HTR-8/SVneo (cell line): ENCODE data around the gene SVEP1.
"Not testable (repeated sequence)": the region's sequence is repeated elsewhere in the genome, so short reads cannot be mapped to it uniquely, and the experiment has no call there.

Experiments used
- DNase-seq: peaks from one replicate; pipeline ENCODE4 v3.0.0; 2011; ENCODE audit warnings: low spot score, mixed read lengths; ENCODE audit not compliant: insufficient read length
- FAIRE-seq: peaks from 2 replicates; lab custom pipeline; 2011; peaks lifted over from hg19 to GRCh38; lab: Jason Lieb, UNC

SVEP1 gene

GRCh38 chr9:110580850-110581249 lies 1.3 kb upstream of the SVEP1 start:
- DNase-seq, result no peak
- no peak for FAIRE-seq

- peak; percentile 35 for DNase-seq
- FAIRE-seq, result peak; percentile 4
Measured at GRCh38 chr9:110579862-110580219, 300 bp upstream of the SVEP1 start.

- FAIRE-seq (no peak), DNase-seq (no peak)
Measured at GRCh38 chr9:110578575-110579033, 937 bp downstream of the SVEP1 start.

GRCh38 chr9:110575945-110576344 lies 3.6 kb downstream of the SVEP1 start:
- DNase-seq, result no peak

GRCh38 chr9:110575169-110575568 lies 4.4 kb downstream of the SVEP1 start:
- DNase-seq (no peak), FAIRE-seq (no peak)

More at GRCh38 chr9:110575945-110576344, 3.6 kb downstream of the SVEP1 start:
- no peak for FAIRE-seq

GRCh38 chr9:110573305-110573704 lies 6.2 kb downstream of the SVEP1 start:
- FAIRE-seq, result no peak

GRCh38 chr9:110571801-110572483 lies 7.6 kb downstream of the SVEP1 start:
- FAIRE-seq (no peak), DNase-seq (no peak)

More at GRCh38 chr9:110573305-110573704, 6.2 kb downstream of the SVEP1 start:
- DNase-seq, result no peak

GRCh38 chr9:110566156-110566555 lies 13.4 kb downstream of the SVEP1 start:
- FAIRE-seq, result no peak
- no peak for DNase-seq

GRCh38 chr9:110561826-110562225 lies 17.7 kb downstream of the SVEP1 start:
- no peak for FAIRE-seq
- no peak for DNase-seq

GRCh38 chr9:110559869-110560268 lies 19.7 kb downstream of the SVEP1 start:
- DNase-seq (no peak), FAIRE-seq (peak; percentile 73)

GRCh38 chr9:110555551-110556331 lies 23.8 kb downstream of the SVEP1 start:
- peak; percentile 76 for FAIRE-seq
- DNase-seq, result peak; percentile 42

GRCh38 chr9:110546411-110546871 lies 33.1 kb downstream of the SVEP1 start:
- no peak for FAIRE-seq

GRCh38 chr9:110545705-110546104 lies 33.8 kb downstream of the SVEP1 start:
- FAIRE-seq (no peak), DNase-seq (no peak)

More at GRCh38 chr9:110546411-110546871, 33.1 kb downstream of the SVEP1 start:
- no peak for DNase-seq

- no peak for DNase-seq
- no peak for FAIRE-seq
Measured at GRCh38 chr9:110543631-110544051, 35.9 kb downstream of the SVEP1 start.

GRCh38 chr9:110541950-110542349 lies 37.6 kb downstream of the SVEP1 start:
- DNase-seq (no peak), FAIRE-seq (no peak)

- FAIRE-seq (no peak), DNase-seq (no peak)
Measured at GRCh38 chr9:110538647-110539041, 40.9 kb downstream of the SVEP1 start.

GRCh38 chr9:110537841-110538646 lies 41.5 kb downstream of the SVEP1 start:
- FAIRE-seq (no peak), DNase-seq (no peak)

- no peak for DNase-seq
- no peak for FAIRE-seq
Measured at GRCh38 chr9:110536822-110537221, 42.7 kb downstream of the SVEP1 start.

- not testable (repeated sequence) for FAIRE-seq, DNase-seq
Measured at GRCh38 chr9:110534162-110534561, 45.4 kb downstream of the SVEP1 start.

- DNase-seq, result no peak
- FAIRE-seq, result peak; percentile 59
Measured at GRCh38 chr9:110532908-110533665, 46.5 kb downstream of the SVEP1 start.
